Activated naive CD8-positive, alpha-beta T cell treated with anti-CD3 and anti-CD28 coated beads, Interleukin-2, amount 50 U/mL, for 24 hours (primary cell): Measurements from ENCODE around the gene CAMTA2.

Source experiments
- ATAC-seq: fragments of 150-1000 bp; cut with Tn5 transposase; one replicate; pipeline ENCODE4 v1.10.0; 2021
- DNase-seq: peaks from one replicate; pipeline ENCODE4 v3.0.0; 2021
- H3K27ac Mint-ChIP-seq: one replicate; pipeline ENCODE4 v1.8.0; 2021; ENCODE audit warnings: mild to moderate bottlenecking, mixed read lengths
- H3K27me3 Mint-ChIP-seq: one replicate; pipeline ENCODE4 v1.8.0; 2021; ENCODE audit warnings: mixed read lengths
- H3K36me3 Mint-ChIP-seq: one replicate; pipeline ENCODE4 v1.8.0; 2021; ENCODE audit warnings: low read depth, mixed read lengths
- H3K4me1 Mint-ChIP-seq: one replicate; pipeline ENCODE4 v1.8.0; 2021; ENCODE audit warnings: mixed read lengths
- H3K4me3 Mint-ChIP-seq: one replicate; pipeline ENCODE4 v1.8.0; 2021; ENCODE audit warnings: mild to moderate bottlenecking, moderate library complexity, mixed read lengths
- H3K9me3 Mint-ChIP-seq: one replicate; pipeline ENCODE4 v1.8.0; 2021; ENCODE audit warnings: mixed read lengths

CAMTA2 gene

GRCh38 chr17:4949321-4950074 lies 38.0 kb downstream of the CAMTA2 start:
- H3K27me3 Mint-ChIP-seq = peaks cover 1% of the 10 kb centered on the region
- peaks cover 42% of the 10 kb centered on the region for H3K4me1 Mint-ChIP-seq
- peak overlapping the region; percentile 92 for H3K27ac Mint-ChIP-seq
- H3K9me3 Mint-ChIP-seq = no peaks in the 10 kb centered on the region
- DNase-seq = peak; percentile 79
- peak; percentile 16 for ATAC-seq
- H3K36me3 Mint-ChIP-seq = peaks cover 32% of the 10 kb centered on the region
- H3K4me3 Mint-ChIP-seq = peak overlapping the region; percentile 99

GRCh38 chr17:4948931-4949320 lies 38.5 kb downstream of the CAMTA2 start:
- Mint-ChIP-seq H3K4me1 (peaks cover 48% of the 10 kb centered on the region), H3K27ac (peak overlapping the region; percentile 100), H3K36me3 (peaks cover 36% of the 10 kb centered on the region), H3K9me3 (no peaks in the 10 kb centered on the region), H3K27me3 (peaks cover 1% of the 10 kb centered on the region), H3K4me3 (peak overlapping the region; percentile 99)
- peak; percentile 34 for ATAC-seq
- DNase-seq = peak; percentile 81

- Mint-ChIP-seq H3K27ac (peak within 1 kb of the TSS; percentile 100), H3K36me3 (peaks cover 36% of the 10 kb centered on the region), H3K4me1 (peaks cover 54% of the 10 kb centered on the region), H3K9me3 (no peaks in the 10 kb centered on the region), H3K4me3 (peak within 1 kb of the TSS; percentile 99), H3K27me3 (peaks cover 1% of the 10 kb centered on the region)
- DNase-seq (peak; percentile 90), ATAC-seq (peak; percentile 12)
Observed at GRCh38 chr17:4948166-4948930, 39.1 kb downstream of the CAMTA2 start, which contains the start of gene PFN1. TSS of gene PFN1 (minus strand) at chr17:4948530. CDS start at chr17:4948394, 136 bp downstream.

GRCh38 chr17:4947411-4948165 lies 39.9 kb downstream of the CAMTA2 start:
- peaks cover 1% of the 10 kb centered on the region for H3K27me3 Mint-ChIP-seq
- DNase-seq (peak; percentile 77), ATAC-seq (peak; percentile 3)
- peak overlapping the region; percentile 100 for H3K27ac Mint-ChIP-seq
- peak overlapping the region; percentile 99 for H3K4me3 Mint-ChIP-seq
- peaks cover 43% of the 10 kb centered on the region for H3K36me3 Mint-ChIP-seq
- H3K4me1 Mint-ChIP-seq = peaks cover 61% of the 10 kb centered on the region
- H3K9me3 Mint-ChIP-seq = no peaks in the 10 kb centered on the region

- H3K27me3 Mint-ChIP-seq = peaks cover 1% of the 10 kb centered on the region
- H3K27ac Mint-ChIP-seq = peak overlapping the region; percentile 100
- ATAC-seq (no peak), DNase-seq (no peak)
- H3K4me3 Mint-ChIP-seq = peak overlapping the region; percentile 99
- peaks cover 67% of the 10 kb centered on the region for H3K4me1 Mint-ChIP-seq
- H3K9me3 Mint-ChIP-seq = no peaks in the 10 kb centered on the region
- H3K36me3 Mint-ChIP-seq = peaks cover 48% of the 10 kb centered on the region
Observed at GRCh38 chr17:4947010-4947410, 40.5 kb downstream of the CAMTA2 start.

- Mint-ChIP-seq H3K4me1 (peaks cover 70% of the 10 kb centered on the region), H3K9me3 (no peaks in the 10 kb centered on the region), H3K27me3 (peaks cover 1% of the 10 kb centered on the region), H3K4me3 (peak overlapping the region; percentile 99), H3K36me3 (peaks cover 54% of the 10 kb centered on the region), H3K27ac (peak overlapping the region; percentile 100)
- no peak for DNase-seq
- ATAC-seq = no peak
Observed at GRCh38 chr17:4946312-4946976, 41.0 kb downstream of the CAMTA2 start.

GRCh38 chr17:4945944-4946280 lies 41.6 kb downstream of the CAMTA2 start:
- no peak for DNase-seq
- ATAC-seq = no peak
- Mint-ChIP-seq H3K27ac (peak overlapping the region; percentile 100), H3K4me3 (peak overlapping the region; percentile 99), H3K27me3 (peaks cover 1% of the 10 kb centered on the region), H3K4me1 (peaks cover 70% of the 10 kb centered on the region), H3K36me3 (peaks cover 59% of the 10 kb centered on the region), H3K9me3 (no peaks in the 10 kb centered on the region)

- peak overlapping the region; percentile 100 for H3K27ac Mint-ChIP-seq
- peak; percentile 59 for ATAC-seq
- DNase-seq = peak; percentile 88
- H3K4me3 Mint-ChIP-seq = peak overlapping the region; percentile 99
- peaks cover 64% of the 10 kb centered on the region for H3K4me1 Mint-ChIP-seq
- peaks cover 59% of the 10 kb centered on the region for H3K36me3 Mint-ChIP-seq
- no peaks in the 10 kb centered on the region for H3K9me3 Mint-ChIP-seq
- H3K27me3 Mint-ChIP-seq = peaks cover 1% of the 10 kb centered on the region
Observed at GRCh38 chr17:4945176-4945943, 42.1 kb downstream of the CAMTA2 start.

GRCh38 chr17:4944554-4945175 lies 42.8 kb downstream of the CAMTA2 start:
- H3K4me1 Mint-ChIP-seq = peaks cover 63% of the 10 kb centered on the region

GRCh38 chr17:4944163-4944553 lies 43.3 kb downstream of the CAMTA2 start:
- peak; percentile 56 for DNase-seq
- H3K27ac Mint-ChIP-seq = peak overlapping the region; percentile 100
- peak; percentile 23 for ATAC-seq

More at GRCh38 chr17:4944554-4945175, 42.8 kb downstream of the CAMTA2 start:
- Mint-ChIP-seq H3K27me3 (peaks cover 3% of the 10 kb centered on the region), H3K27ac (peak overlapping the region; percentile 100), H3K4me3 (peak overlapping the region; percentile 99), H3K36me3 (peaks cover 59% of the 10 kb centered on the region), H3K9me3 (no peaks in the 10 kb centered on the region)
- peak; percentile 52 for DNase-seq
- no peak for ATAC-seq

GRCh38 chr17:4942760-4943508 lies 44.5 kb downstream of the CAMTA2 start:
- H3K36me3 Mint-ChIP-seq = peaks cover 62% of the 10 kb centered on the region
- H3K27me3 Mint-ChIP-seq = peaks cover 2% of the 10 kb centered on the region
- peaks cover 73% of the 10 kb centered on the region for H3K4me1 Mint-ChIP-seq
- H3K4me3 Mint-ChIP-seq = peak overlapping the region; percentile 99
- H3K27ac Mint-ChIP-seq = peak overlapping the region; percentile 99
- DNase-seq (no peak), ATAC-seq (no peak)
- H3K9me3 Mint-ChIP-seq = no peaks in the 10 kb centered on the region

More at GRCh38 chr17:4944163-4944553, 43.3 kb downstream of the CAMTA2 start:
- peak overlapping the region; percentile 99 for H3K4me3 Mint-ChIP-seq
- peaks cover 59% of the 10 kb centered on the region for H3K36me3 Mint-ChIP-seq
- H3K4me1 Mint-ChIP-seq = peaks cover 65% of the 10 kb centered on the region
- H3K27me3 Mint-ChIP-seq = peaks cover 3% of the 10 kb centered on the region
- H3K9me3 Mint-ChIP-seq = no peaks in the 10 kb centered on the region

- Mint-ChIP-seq H3K4me3 (peak overlapping the region; percentile 99), H3K4me1 (peaks cover 70% of the 10 kb centered on the region), H3K9me3 (no peaks in the 10 kb centered on the region), H3K27ac (peak overlapping the region; percentile 99), H3K27me3 (peaks cover 2% of the 10 kb centered on the region), H3K36me3 (peaks cover 53% of the 10 kb centered on the region)
- ATAC-seq (no peak), DNase-seq (no peak)
Observed at GRCh38 chr17:4941319-4941610, 46.2 kb downstream of the CAMTA2 start.
